Astrocyte (in vitro differentiated cells and primary cell): ENCODE measurements around the gene SOX1.

Experiments
- CTCF ChIP-seq: IDR thresholded peaks from 2 replicates; pipeline ENCODE4 v1.5.1; 2011; ENCODE audit warnings: low read depth, mild to moderate bottlenecking, inconsistent platforms, low read length, moderate library complexity; ENCODE audit not compliant: insufficient read depth
- EZH2 ChIP-seq: IDR thresholded peaks from 2 replicates; pipeline ENCODE4 v1.6.1; 2012; ENCODE audit warnings: mild to moderate bottlenecking, low read length, inconsistent platforms; ENCODE audit not compliant: insufficient read depth

GRCh38 chr13:112068540-112069060 is 1.7 kb downstream of the SOX1 start:
- no peak for TF ChIP-seq CTCF
- TF ChIP-seq EZH2 = peak; percentile 72
